ENCODE results near the gene TNC.

- TF ChIP-seq ZNF274 (IDR thresholded peaks at IDR 0.05; ENCODE audit: low read depth, low read length) (no peak), YY1 (IDR thresholded peaks at IDR 0.05; ENCODE audit: insufficient read depth, insufficient read length) (no peak)
Observed at GRCh38 chr9:115073456-115073855, 44.5 kb downstream of the TNC start.
